PC-9 (cell line): ENCODE data around the gene ZNF786.
"Not testable (repeated sequence)": the region's sequence is repeated elsewhere in the genome, so short reads cannot be mapped to it uniquely, and the experiment has no call there.

Experiments used
- CTCF ChIP-seq: fragments of 200-600 bp; sonication (generic); conservative IDR thresholded peaks from 2 replicates; pipeline ENCODE4 v1.6.1; 2017; ENCODE audit warnings: mixed run types, antibody characterized with exemption, mild to moderate bottlenecking, moderate library complexity
- EZH2 ChIP-seq: fragments of 200-600 bp; sonication (generic); IDR thresholded peaks from 2 replicates; pipeline ENCODE4 v1.8.0; 2017; ENCODE audit warnings: antibody characterized with exemption, low read depth

DNA sequence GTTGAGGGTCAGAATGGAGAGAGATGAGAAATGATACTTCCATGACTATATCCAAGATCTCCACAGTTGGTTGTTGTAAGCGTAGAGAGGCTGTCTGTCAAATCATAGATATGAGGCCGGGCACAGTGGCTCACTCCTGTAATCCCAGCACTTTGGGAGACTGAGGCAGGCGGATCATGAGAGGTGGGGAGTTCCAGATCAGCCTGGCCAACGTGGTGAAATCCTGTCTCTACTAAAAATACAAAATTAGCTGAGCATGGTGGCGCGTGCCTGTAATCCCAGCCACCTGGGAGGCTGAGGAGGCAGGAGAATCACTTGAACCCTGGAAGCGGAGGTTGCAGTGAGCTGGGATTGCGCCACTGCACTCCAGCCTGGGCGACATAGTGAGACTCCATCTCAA is 60.1 kb downstream of the ZNF786 start:
- not testable (repeated sequence) for TF ChIP-seq CTCF, EZH2
